Mucosa of descending colon (tissue), 3 donors: Measurements from ENCODE around the gene SOCS3. TPM values are rescaled to one million over a fixed set of nuclear protein-coding genes. Genes with fewer than 3 reads are reported as not detected.

Experiments used
- ATAC-seq: fragments of 200-7000 bp; cut with Tn5 transposase; one replicate; pipeline ENCODE4 v1.9.1; 2020; ENCODE audit warnings: mild to moderate bottlenecking, moderate library complexity
- DNase-seq, 3 donors: peaks; one replicate each; pipeline ENCODE4 v3.0.0-alpha.2; 2020
- H3K36me3 ChIP-seq: fragments of 200-600 bp; one replicate; pipeline ENCODE4 v1.8.0; 2021; ENCODE audit warnings: low read depth, mild to moderate bottlenecking
- H3K4me1 ChIP-seq: fragments of 200-600 bp; one replicate; pipeline ENCODE4 v1.8.0; 2021; ENCODE audit warnings: low read depth, mild to moderate bottlenecking
- H3K4me3 ChIP-seq: fragments of 200-600 bp; one replicate; pipeline ENCODE4 v1.8.0; 2021; ENCODE audit warnings: mild to moderate bottlenecking
- H3K9me3 ChIP-seq: fragments of 200-600 bp; one replicate; pipeline ENCODE4 v1.8.0; 2021; ENCODE audit warnings: mild to moderate bottlenecking
- intact Hi-C, 2 donors: fragments of 100-400 bp; cut with DNase I in 1 of 2; cut with micrococcal nuclease in 1 of 2; formaldehyde crosslinking; loops; one replicate each; pipeline versions ENCODE4 v1.11.0 to v1.11.1; 2022; cut with DNase I, micrococcal nuclease
- total RNA-seq, 3 donors: library from RNA; stranded (reverse); fragmentation: NEBNext Ultra II Directional in 2 of 3; extraction: Animal tissue kit (Norgen Biotek cat#: 25700) in 2 of 3; gene quantifications; one replicate each; pipeline versions ENCODE4 v1.2.1 to v1.2.4, GENCODE V29; 2021 to 2023
- TF ChIP-seq, protein P1 (sequence below): fragments of 200-600 bp; IDR thresholded peaks from one replicate; pipeline ENCODE4 v1.8.0; 2022; ENCODE audit warnings: antibody characterized with exemption, mild to moderate bottlenecking
- donor health status: DM: no; HTN: no; CAD: no; lungs with moderate emphysema.
- donor health status: DM: no; HTN: no; CAD: no.
- donor health status: DM: no; HTN: yes; CAD: no.

SOCS3 gene
- total RNA-seq, 3 donors from 2014 or later = 21.9 to 41.3 (median 23.2) TPM

- peak overlapping the region; percentile 51 for H3K4me3 ChIP-seq
- H3K9me3 ChIP-seq = no peaks in the 10 kb centered on the region
- DNase-seq = peak in 1 of 3 donors; percentile 60
- H3K36me3 ChIP-seq = no peaks in the 10 kb centered on the region
- TF ChIP-seq, protein P1, sequence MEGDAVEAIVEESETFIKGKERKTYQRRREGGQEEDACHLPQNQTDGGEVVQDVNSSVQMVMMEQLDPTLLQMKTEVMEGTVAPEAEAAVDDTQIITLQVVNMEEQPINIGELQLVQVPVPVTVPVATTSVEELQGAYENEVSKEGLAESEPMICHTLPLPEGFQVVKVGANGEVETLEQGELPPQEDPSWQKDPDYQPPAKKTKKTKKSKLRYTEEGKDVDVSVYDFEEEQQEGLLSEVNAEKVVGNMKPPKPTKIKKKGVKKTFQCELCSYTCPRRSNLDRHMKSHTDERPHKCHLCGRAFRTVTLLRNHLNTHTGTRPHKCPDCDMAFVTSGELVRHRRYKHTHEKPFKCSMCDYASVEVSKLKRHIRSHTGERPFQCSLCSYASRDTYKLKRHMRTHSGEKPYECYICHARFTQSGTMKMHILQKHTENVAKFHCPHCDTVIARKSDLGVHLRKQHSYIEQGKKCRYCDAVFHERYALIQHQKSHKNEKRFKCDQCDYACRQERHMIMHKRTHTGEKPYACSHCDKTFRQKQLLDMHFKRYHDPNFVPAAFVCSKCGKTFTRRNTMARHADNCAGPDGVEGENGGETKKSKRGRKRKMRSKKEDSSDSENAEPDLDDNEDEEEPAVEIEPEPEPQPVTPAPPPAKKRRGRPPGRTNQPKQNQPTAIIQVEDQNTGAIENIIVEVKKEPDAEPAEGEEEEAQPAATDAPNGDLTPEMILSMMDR = no peak
- intact Hi-C loops = no loop called here
- peaks cover 26% of the 10 kb centered on the region for H3K4me1 ChIP-seq
- no peak for ATAC-seq
These were observed 2.0 kb downstream of the SOCS3 start for GRCh38 chr17:78357672-78358537.

GRCh38 chr17:78357177-78357586, 2.7 kb downstream of the SOCS3 start:
- H3K4me1 ChIP-seq = peaks cover 30% of the 10 kb centered on the region
- intact Hi-C loops = no loop called here

GRCh38 chr17:78356101-78356713, 3.7 kb downstream of the SOCS3 start:
- peaks cover 34% of the 10 kb centered on the region for H3K4me1 ChIP-seq
- intact Hi-C loops = no loop called here
- H3K4me3 ChIP-seq = no peak overlapping the region
- DNase-seq (peak; percentile 59 to 87 (median 73)), ATAC-seq (peak; percentile 1)
- H3K36me3 ChIP-seq = no peaks in the 10 kb centered on the region
- no peaks in the 10 kb centered on the region for H3K9me3 ChIP-seq
- TF ChIP-seq, protein P1 = no peak

More at GRCh38 chr17:78357177-78357586, 2.7 kb downstream of the SOCS3 start:
- Histone ChIP-seq H3K9me3 (no peaks in the 10 kb centered on the region), H3K4me3 (no peak overlapping the region), H3K36me3 (no peaks in the 10 kb centered on the region)
- ATAC-seq (no peak), DNase-seq (peak; percentile 35 to 75 (median 55))
- TF ChIP-seq, protein P1 = no peak

GRCh38 chr17:78355701-78356100, 4.2 kb downstream of the SOCS3 start:
- ATAC-seq (no peak), DNase-seq (no peak)
- intact Hi-C loops = no loop called here
- no peak overlapping the region for H3K4me3 ChIP-seq
- TF ChIP-seq, protein P1 = no peak
- H3K9me3 ChIP-seq = no peaks in the 10 kb centered on the region
- peaks cover 34% of the 10 kb centered on the region for H3K4me1 ChIP-seq
- H3K36me3 ChIP-seq = no peaks in the 10 kb centered on the region

GRCh38 chr17:78355045-78355641, 4.7 kb downstream of the SOCS3 start:
- Histone ChIP-seq H3K9me3 (no peaks in the 10 kb centered on the region), H3K4me1 (peaks cover 34% of the 10 kb centered on the region), H3K4me3 (no peak overlapping the region), H3K36me3 (no peaks in the 10 kb centered on the region)
- ATAC-seq (no peak), DNase-seq (no peak)
- TF ChIP-seq, protein P1 = no peak
- intact Hi-C loops = no loop called here
